Neural cell (in vitro differentiated cells): ENCODE measurements around the gene ZNF329.

ENCODE experiments used
- EP300 ChIP-seq: fragments of 450-650 bp; conservative IDR thresholded peaks from 2 replicates; pipeline ENCODE4 v1.6.1; 2014; ENCODE audit warnings: antibody characterized with exemption, mild to moderate bottlenecking, moderate library complexity; ENCODE audit not compliant: poor library complexity, severe bottlenecking
- EZH2 ChIP-seq: fragments of 200-600, 300-800 bp; shearing (Covaris generic), sonication (generic); IDR thresholded peaks from 2 replicates; pipeline ENCODE4 v1.6.1; 2014; ENCODE audit warnings: antibody characterized with exemption, low read length, borderline replicate concordance, mild to moderate bottlenecking; ENCODE audit not compliant: insufficient read depth, poor library complexity, severe bottlenecking
- POLR2AphosphoS5 ChIP-seq: IDR thresholded peaks from 2 replicates; pipeline ENCODE4 v1.6.1; 2012
- TAF1 ChIP-seq: IDR thresholded peaks from 2 replicates; pipeline ENCODE4 v1.6.1; 2012; ENCODE audit warnings: low read depth
- TF ChIP-seq, protein P1 (sequence below): fragments of 450-650 bp; IDR thresholded peaks from 2 replicates; pipeline ENCODE4 v1.5.1; 2014; ENCODE audit warnings: antibody characterized with exemption, mild to moderate bottlenecking, moderate library complexity; ENCODE audit not compliant: poor library complexity, severe bottlenecking

DNA sequence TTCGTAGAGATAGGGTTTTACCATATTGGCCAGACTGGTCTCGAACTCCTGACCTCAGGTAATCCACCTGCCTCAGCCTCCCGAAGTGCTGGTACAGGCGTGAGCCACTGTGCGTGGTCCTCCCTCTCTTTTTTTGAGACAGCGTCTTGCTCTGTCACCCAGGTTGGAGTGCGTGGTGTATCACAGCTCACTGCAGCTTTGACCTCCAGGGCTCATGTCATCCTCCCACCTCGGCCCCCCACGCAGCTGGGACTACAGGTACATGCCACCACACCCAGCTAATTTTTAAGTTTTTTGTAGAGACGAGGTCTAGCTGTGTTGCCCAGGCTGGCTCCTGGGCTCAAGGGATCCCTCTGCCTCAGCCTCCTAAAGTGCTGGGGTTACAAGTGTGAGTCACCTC lies 70.8 kb downstream of the ZNF329 start:
- TF ChIP-seq, protein P1, sequence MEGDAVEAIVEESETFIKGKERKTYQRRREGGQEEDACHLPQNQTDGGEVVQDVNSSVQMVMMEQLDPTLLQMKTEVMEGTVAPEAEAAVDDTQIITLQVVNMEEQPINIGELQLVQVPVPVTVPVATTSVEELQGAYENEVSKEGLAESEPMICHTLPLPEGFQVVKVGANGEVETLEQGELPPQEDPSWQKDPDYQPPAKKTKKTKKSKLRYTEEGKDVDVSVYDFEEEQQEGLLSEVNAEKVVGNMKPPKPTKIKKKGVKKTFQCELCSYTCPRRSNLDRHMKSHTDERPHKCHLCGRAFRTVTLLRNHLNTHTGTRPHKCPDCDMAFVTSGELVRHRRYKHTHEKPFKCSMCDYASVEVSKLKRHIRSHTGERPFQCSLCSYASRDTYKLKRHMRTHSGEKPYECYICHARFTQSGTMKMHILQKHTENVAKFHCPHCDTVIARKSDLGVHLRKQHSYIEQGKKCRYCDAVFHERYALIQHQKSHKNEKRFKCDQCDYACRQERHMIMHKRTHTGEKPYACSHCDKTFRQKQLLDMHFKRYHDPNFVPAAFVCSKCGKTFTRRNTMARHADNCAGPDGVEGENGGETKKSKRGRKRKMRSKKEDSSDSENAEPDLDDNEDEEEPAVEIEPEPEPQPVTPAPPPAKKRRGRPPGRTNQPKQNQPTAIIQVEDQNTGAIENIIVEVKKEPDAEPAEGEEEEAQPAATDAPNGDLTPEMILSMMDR: no peak
- TF ChIP-seq POLR2AphosphoS5 (no peak), TAF1 (no peak), EP300 (no peak), EZH2 (no peak)
